Right lobe of liver (tissue), 6 donors: Measurements from ENCODE around the gene MOB4. TPM values are rescaled to one million over a fixed set of nuclear protein-coding genes. Genes with fewer than 3 reads are reported as not detected.

Source experiments
- ATAC-seq, 4 donors: fragments of 200-7000 bp; cut with Tn5 transposase; one replicate each; pipeline ENCODE4 v1.9.1; 2020; ENCODE audit warnings: mild to moderate bottlenecking in 4 of 4, moderate library complexity in 4 of 4
- DNase-seq, 3 donors: peaks; one replicate each; pipeline ENCODE4 v3.0.0-alpha.2; 2020
- H3K27ac ChIP-seq, 3 donors: fragments of 200-600 bp; one replicate each; pipeline ENCODE4 v1.8.0; 2022
- H3K27me3 ChIP-seq, 2 donors: fragments of 200-600 bp; one replicate each; pipeline ENCODE4 v1.8.0; 2022
- H3K36me3 ChIP-seq, 4 donors: fragments of 200-600 bp; sonication (generic) in 1 of 4; one replicate each; pipeline versions ENCODE4 v1.5.1 to v1.8.0; 2017 to 2022; ENCODE audit warnings: control low read depth in 1 of 4
- H3K4me1 ChIP-seq, 4 donors: fragments of 200-600 bp; sonication (generic) in 1 of 4; one replicate each; pipeline versions ENCODE4 v1.5.1 to v1.8.0; 2017 to 2022; ENCODE audit warnings: control low read depth in 1 of 4
- H3K4me3 ChIP-seq, 3 donors: fragments of 200-600 bp; one replicate each; pipeline ENCODE4 v1.8.0; 2022
- H3K9me3 ChIP-seq, 4 donors: fragments of 200-600 bp; sonication (generic) in 1 of 4; one replicate each; pipeline versions ENCODE4 v1.5.1 to v1.8.0; 2017 to 2022; ENCODE audit warnings: control low read depth in 1 of 4
- CTCF ChIP-seq, 4 donors: fragments of 200-600 bp in 3 of 4; fragments of 450-650 bp in 1 of 4; IDR thresholded peaks; one replicate each; pipeline versions ENCODE4 v1.5.1 to v1.8.0; 2016 to 2022; ENCODE audit warnings: antibody characterized with exemption in 4 of 4, mild to moderate bottlenecking in 2 of 4
- POLR2A ChIP-seq: fragments of 450-650 bp; IDR thresholded peaks from one replicate; pipeline ENCODE4 v1.6.1; 2017; ENCODE audit warnings: antibody characterized with exemption, mild to moderate bottlenecking
- WGBS: methylation state at CpG from one replicate; pipeline ENCODE4 v1.1.6; 2018; ENCODE audit warnings: low coverage, low lambda C conversion rate; ENCODE audit not compliant: insufficient coverage; ENCODE audit errors: missing lambda C conversion rate; 5-methylcytosine and 5-hydroxymethylcytosine counted together
- intact Hi-C, 2 donors: fragments of 100-400 bp; cut with DNase I; formaldehyde crosslinking; loops; one replicate each; pipeline versions ENCODE4 v1.11.2 to v1.14.1; 2022
- total RNA-seq, 6 experiments: library from RNA; depleted of rRNA in 2 of 6; stranded (reverse); fragments of >200 nt in 2 of 6; fragmentation: NEBNext Ultra II Directional in 3 of 6; extraction: Animal tissue kit (Norgen Biotek cat#: 25700) in 3 of 6; gene quantifications; one replicate each; pipeline versions ENCODE4 v1.1.0 to v1.2.4, GENCODE V29; 2016 to 2023
- donor health status: DM: no; HTN: yes; CAD: no.
- donor health status: DM: no; HTN: no; CAD: no.
- donor health status: DM: no; HTN: no; CAD: no.
- donor health status: DM: no; HTN: yes; CAD: no.
- donor health status: DM: no; HTN: yes; CAD: no.

Gene MOB4
- total RNA-seq, 6 experiments from 2014 or later, result 3.4 to 10.7 (median 8.0) TPM

DNA sequence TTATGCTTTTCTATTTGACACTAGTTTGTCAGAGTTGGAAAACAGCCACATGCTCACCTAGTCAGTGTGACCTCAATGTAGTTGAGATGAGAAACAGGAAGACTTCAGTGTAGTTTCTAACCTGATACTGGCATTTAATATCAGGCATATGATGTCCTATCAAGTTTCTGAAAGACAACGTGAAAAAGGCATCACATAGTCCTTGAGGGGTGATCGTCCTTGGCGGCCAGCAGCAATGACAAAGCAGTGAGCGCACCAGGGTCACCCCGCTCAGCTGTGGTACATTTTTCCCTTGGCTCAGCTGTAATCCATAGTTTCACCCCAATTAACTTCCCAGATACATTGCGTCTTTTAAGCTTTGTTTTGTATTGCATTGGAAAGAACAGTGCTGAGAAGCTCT, 11.4 kb upstream of the MOB4 start:
- WGBS, result 90% methylated on average over 3 of the region's 6 CpGs
- no peak for TF ChIP-seq CTCF (IDR thresholded peaks at IDR 0.05)
- TF ChIP-seq POLR2A, result no peak
- intact Hi-C loops, result no loop called here
- Histone ChIP-seq H3K4me1 (peaks cover 0 to 11% (median 0%) of the 10 kb centered on the region in 4 donors), H3K4me3 (no peak overlapping the region), H3K36me3 (peaks cover 0 to 23% (median 10%) of the 10 kb centered on the region in 4 donors), H3K9me3 (no peaks in the 10 kb centered on the region), H3K27ac (no peak overlapping the region), H3K27me3 (no peaks in the 10 kb centered on the region)
- DNase-seq, result no peak
- no peak for ATAC-seq

- TF ChIP-seq CTCF (IDR thresholded peaks at IDR 0.05) (no peak), POLR2A (no peak)
- H3K27me3 ChIP-seq, result no peaks in the 10 kb centered on the region
- H3K27ac ChIP-seq, result no peak overlapping the region
- peaks cover 0 to 23% (median 10%) of the 10 kb centered on the region in 4 donors for H3K36me3 ChIP-seq
- no peak overlapping the region for H3K4me3 ChIP-seq
- 84% methylated on average over 5 of the region's 5 CpGs for WGBS
- DNase-seq (no peak), ATAC-seq (no peak)
- intact Hi-C loops, result no loop called here
- no peaks in the 10 kb centered on the region for H3K9me3 ChIP-seq
- peaks cover 0 to 11% (median 0%) of the 10 kb centered on the region in 4 donors for H3K4me1 ChIP-seq
Measured at GRCh38 chr2:197506658-197507057, 9.2 kb upstream of the MOB4 start.

DNA sequence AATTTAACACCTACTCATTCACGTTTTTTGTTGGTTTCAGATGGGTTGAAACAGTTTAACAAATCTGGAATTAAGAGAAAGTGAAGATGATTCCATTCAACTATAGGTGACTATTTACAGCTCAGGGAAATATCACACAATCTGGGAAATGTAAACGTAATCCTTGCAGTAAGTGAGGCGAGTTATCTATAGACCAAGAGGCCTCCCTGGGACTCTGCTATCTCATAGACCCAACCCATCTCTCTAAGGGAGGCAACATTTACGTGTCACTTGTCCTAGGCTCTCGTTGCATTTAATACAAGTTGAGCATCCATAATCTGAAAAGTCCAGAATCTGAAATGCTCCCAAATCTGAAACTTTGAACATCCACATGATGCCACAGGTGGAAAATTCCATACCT, 2.0 kb upstream of the MOB4 start:
- peaks cover 0 to 11% (median 2%) of the 10 kb centered on the region in 4 donors for H3K4me1 ChIP-seq
- ATAC-seq, result no peak
- no peak for TF ChIP-seq POLR2A
- TF ChIP-seq CTCF (IDR thresholded peaks at IDR 0.05), result no peak
- intact Hi-C loops, result no loop called here
- 95% methylated on average over 5 of the region's 5 CpGs for WGBS
- no peaks in the 10 kb centered on the region for H3K9me3 ChIP-seq
- no peaks in the 10 kb centered on the region for H3K27me3 ChIP-seq
- H3K27ac ChIP-seq, result no peak overlapping the region
- H3K4me3 ChIP-seq, result no peak overlapping the region
- H3K36me3 ChIP-seq, result no peaks in the 10 kb centered on the region
- no peak for DNase-seq

GRCh38 chr2:197514754-197515153, 1.1 kb upstream of the MOB4 start:
- Histone ChIP-seq H3K27ac (peak overlapping the region; percentile 97 to 98 (median 98)), H3K27me3 (no peaks in the 10 kb centered on the region), H3K4me3 (no peak overlapping the region), H3K4me1 (peaks cover 0 to 11% (median 2%) of the 10 kb centered on the region in 4 donors), H3K36me3 (no peaks in the 10 kb centered on the region), H3K9me3 (no peaks in the 10 kb centered on the region)
- no peak for DNase-seq
- ATAC-seq, result no peak
- 65% methylated on average over 3 of the region's 3 CpGs for WGBS
- TF ChIP-seq CTCF (IDR thresholded peaks at IDR 0.05), result no peak
- TF ChIP-seq POLR2A, result no peak
- intact Hi-C loops, result no loop called here

GRCh38 chr2:197515315-197515738, 539 bp upstream of the MOB4 start:
- Histone ChIP-seq H3K9me3 (no peaks in the 10 kb centered on the region), H3K36me3 (no peaks in the 10 kb centered on the region), H3K27ac (peak overlapping the region; percentile 97 to 98 (median 98)), H3K4me3 (peak overlapping the region; percentile 82 to 94 (median 92)), H3K4me1 (peaks cover 0 to 11% (median 2%) of the 10 kb centered on the region in 4 donors), H3K27me3 (no peaks in the 10 kb centered on the region)
- intact Hi-C loops, result no loop called here
- ATAC-seq (peak in 1 of 4 donors; percentile 7), DNase-seq (no peak)
- under 1% methylated on average over 15 of the region's 16 CpGs for WGBS
- TF ChIP-seq CTCF (IDR thresholded peaks at IDR 0.05), result no peak
- TF ChIP-seq POLR2A, result no peak
